Right lobe of liver (tissue), 6 donors: Measurements from ENCODE around the gene VEGFD. TPM values are rescaled to one million over a fixed set of nuclear protein-coding genes. Genes with fewer than 3 reads are reported as not detected.

ENCODE experiments used
- ATAC-seq, 4 donors: fragments of 200-7000 bp; cut with Tn5 transposase; one replicate each; pipeline ENCODE4 v1.9.1; 2020; ENCODE audit warnings: mild to moderate bottlenecking in 4 of 4, moderate library complexity in 4 of 4
- DNase-seq, 3 donors: peaks; one replicate each; pipeline ENCODE4 v3.0.0-alpha.2; 2020
- H3K27ac ChIP-seq, 3 donors: fragments of 200-600 bp; one replicate each; pipeline ENCODE4 v1.8.0; 2022
- H3K27me3 ChIP-seq, 2 donors: fragments of 200-600 bp; one replicate each; pipeline ENCODE4 v1.8.0; 2022
- H3K36me3 ChIP-seq, 4 donors: fragments of 200-600 bp; sonication (generic) in 1 of 4; one replicate each; pipeline versions ENCODE4 v1.5.1 to v1.8.0; 2017 to 2022; ENCODE audit warnings: control low read depth in 1 of 4
- H3K4me1 ChIP-seq, 4 donors: fragments of 200-600 bp; sonication (generic) in 1 of 4; one replicate each; pipeline versions ENCODE4 v1.5.1 to v1.8.0; 2017 to 2022; ENCODE audit warnings: control low read depth in 1 of 4
- H3K4me3 ChIP-seq, 3 donors: fragments of 200-600 bp; one replicate each; pipeline ENCODE4 v1.8.0; 2022
- H3K9me3 ChIP-seq, 4 donors: fragments of 200-600 bp; sonication (generic) in 1 of 4; one replicate each; pipeline versions ENCODE4 v1.5.1 to v1.8.0; 2017 to 2022; ENCODE audit warnings: control low read depth in 1 of 4
- POLR2A ChIP-seq: fragments of 450-650 bp; IDR thresholded peaks from one replicate; pipeline ENCODE4 v1.6.1; 2017; ENCODE audit warnings: antibody characterized with exemption, mild to moderate bottlenecking
- WGBS: methylation state at CpG from one replicate; pipeline ENCODE4 v1.1.6; 2018; ENCODE audit warnings: low coverage, low lambda C conversion rate; ENCODE audit not compliant: insufficient coverage; ENCODE audit errors: missing lambda C conversion rate; 5-methylcytosine and 5-hydroxymethylcytosine counted together
- intact Hi-C, 2 donors: fragments of 100-400 bp; cut with DNase I; formaldehyde crosslinking; loops; one replicate each; pipeline versions ENCODE4 v1.11.2 to v1.14.1; 2022
- total RNA-seq, 6 experiments: library from RNA; depleted of rRNA in 2 of 6; stranded (reverse); fragments of >200 nt in 2 of 6; fragmentation: NEBNext Ultra II Directional in 3 of 6; extraction: Animal tissue kit (Norgen Biotek cat#: 25700) in 3 of 6; gene quantifications; one replicate each; pipeline versions ENCODE4 v1.1.0 to v1.2.4, GENCODE V29; 2016 to 2023
- TF ChIP-seq, protein P1 (sequence below), 4 donors: fragments of 200-600 bp in 3 of 4; fragments of 450-650 bp in 1 of 4; IDR thresholded peaks; one replicate each; pipeline versions ENCODE4 v1.5.1 to v1.8.0; 2016 to 2022; ENCODE audit warnings: antibody characterized with exemption in 4 of 4, mild to moderate bottlenecking in 2 of 4
- donor health status: DM: no; HTN: yes; CAD: no.
- donor health status: DM: no; HTN: no; CAD: no.
- donor health status: DM: no; HTN: no; CAD: no.
- donor health status: DM: no; HTN: yes; CAD: no.
- donor health status: DM: no; HTN: yes; CAD: no.

Gene VEGFD
- total RNA-seq, 6 experiments from 2014 or later: 0.22 to 0.49 (median 0.33) TPM

DNA sequence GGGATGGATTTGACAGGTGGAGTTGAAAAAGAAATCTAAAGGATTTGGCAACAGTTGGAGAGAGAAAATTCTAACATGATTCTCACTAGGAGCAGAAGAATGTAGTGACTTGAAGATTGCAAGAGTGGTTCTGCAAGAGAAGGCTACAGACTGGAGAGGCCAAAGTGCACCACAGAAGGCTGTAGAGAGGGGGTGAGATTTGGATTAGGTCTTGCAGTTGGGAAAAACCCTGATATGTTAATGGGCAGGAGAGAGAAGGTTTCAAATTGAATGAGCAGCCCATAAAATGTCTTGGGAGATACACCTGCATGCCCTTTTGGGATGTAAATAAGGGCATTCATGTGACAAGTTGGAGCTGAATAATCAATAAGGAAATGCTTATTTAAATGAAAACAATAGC, 14.7 kb upstream of the VEGFD start:
- no peak for TF ChIP-seq POLR2A
- TF ChIP-seq, protein P1, sequence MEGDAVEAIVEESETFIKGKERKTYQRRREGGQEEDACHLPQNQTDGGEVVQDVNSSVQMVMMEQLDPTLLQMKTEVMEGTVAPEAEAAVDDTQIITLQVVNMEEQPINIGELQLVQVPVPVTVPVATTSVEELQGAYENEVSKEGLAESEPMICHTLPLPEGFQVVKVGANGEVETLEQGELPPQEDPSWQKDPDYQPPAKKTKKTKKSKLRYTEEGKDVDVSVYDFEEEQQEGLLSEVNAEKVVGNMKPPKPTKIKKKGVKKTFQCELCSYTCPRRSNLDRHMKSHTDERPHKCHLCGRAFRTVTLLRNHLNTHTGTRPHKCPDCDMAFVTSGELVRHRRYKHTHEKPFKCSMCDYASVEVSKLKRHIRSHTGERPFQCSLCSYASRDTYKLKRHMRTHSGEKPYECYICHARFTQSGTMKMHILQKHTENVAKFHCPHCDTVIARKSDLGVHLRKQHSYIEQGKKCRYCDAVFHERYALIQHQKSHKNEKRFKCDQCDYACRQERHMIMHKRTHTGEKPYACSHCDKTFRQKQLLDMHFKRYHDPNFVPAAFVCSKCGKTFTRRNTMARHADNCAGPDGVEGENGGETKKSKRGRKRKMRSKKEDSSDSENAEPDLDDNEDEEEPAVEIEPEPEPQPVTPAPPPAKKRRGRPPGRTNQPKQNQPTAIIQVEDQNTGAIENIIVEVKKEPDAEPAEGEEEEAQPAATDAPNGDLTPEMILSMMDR (IDR thresholded peaks at IDR 0.05): no peak
- Histone ChIP-seq H3K27me3 (no peaks in the 10 kb centered on the region), H3K4me1 (no peaks in the 10 kb centered on the region), H3K27ac (no peak overlapping the region), H3K36me3 (no peaks in the 10 kb centered on the region), H3K9me3 (no peaks in the 10 kb centered on the region), H3K4me3 (no peak overlapping the region)
- ATAC-seq (peak in 1 of 4 donors; percentile 9), DNase-seq (no peak)
- intact Hi-C loops: no loop called here

DNA sequence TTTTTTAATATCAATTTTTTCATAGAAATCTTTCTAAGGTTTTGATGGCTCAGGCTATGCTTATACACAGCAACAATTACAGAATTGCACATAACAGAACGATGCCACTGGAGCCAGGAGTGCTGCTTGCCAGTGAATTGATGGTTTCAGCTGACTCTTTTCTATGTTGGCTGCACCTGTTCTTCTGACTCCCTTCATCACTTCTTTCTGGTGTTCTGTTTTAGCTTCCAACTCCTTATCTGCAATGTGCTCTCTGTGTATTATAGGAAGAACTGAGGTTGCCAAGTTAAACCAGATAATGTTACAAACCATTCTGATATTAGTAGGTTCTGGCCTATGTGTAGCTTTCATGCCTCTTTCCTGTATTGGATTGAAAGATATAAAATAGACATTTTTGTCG, 11.6 kb upstream of the VEGFD start:
- Histone ChIP-seq H3K27ac (no peak overlapping the region), H3K4me3 (no peak overlapping the region), H3K27me3 (no peaks in the 10 kb centered on the region), H3K9me3 (peaks cover 0 to 2% (median 0%) of the 10 kb centered on the region in 4 donors), H3K36me3 (no peaks in the 10 kb centered on the region), H3K4me1 (no peaks in the 10 kb centered on the region)
- ATAC-seq (no peak), DNase-seq (no peak)
- WGBS: 40% methylated on average over 2 of the region's 2 CpGs
- intact Hi-C loops: no loop called here
- no peak for TF ChIP-seq POLR2A
- TF ChIP-seq, protein P1 (IDR thresholded peaks at IDR 0.05): no peak

DNA sequence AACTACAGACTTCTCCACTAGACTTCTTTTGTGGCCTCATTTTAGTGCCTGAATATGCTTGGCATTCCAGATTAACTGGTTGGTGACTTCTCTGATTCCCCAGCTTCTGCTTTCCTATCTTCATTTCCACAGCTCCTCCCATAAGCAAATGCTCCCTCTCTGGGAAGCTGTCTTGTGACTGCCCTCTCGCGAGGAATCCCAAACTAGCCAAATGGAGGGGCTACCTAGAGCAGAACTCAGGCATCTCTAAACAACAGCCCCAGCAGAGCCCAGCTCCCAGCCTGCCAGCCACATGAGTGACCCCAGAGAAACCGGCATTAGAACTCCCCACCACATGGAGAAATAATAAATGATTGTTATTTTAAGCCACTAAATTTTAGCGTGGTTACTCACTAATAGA, 7.6 kb upstream of the VEGFD start:
- Histone ChIP-seq H3K9me3 (peaks cover 0 to 2% (median 0%) of the 10 kb centered on the region in 4 donors), H3K27me3 (no peaks in the 10 kb centered on the region), H3K4me1 (no peaks in the 10 kb centered on the region), H3K4me3 (no peak overlapping the region), H3K27ac (no peak overlapping the region), H3K36me3 (no peaks in the 10 kb centered on the region)
- DNase-seq (no peak), ATAC-seq (no peak)
- TF ChIP-seq, protein P1 (IDR thresholded peaks at IDR 0.05): no peak
- intact Hi-C loops: no loop called here
- WGBS: 68% methylated on average over 4 of the region's 4 CpGs

DNA sequence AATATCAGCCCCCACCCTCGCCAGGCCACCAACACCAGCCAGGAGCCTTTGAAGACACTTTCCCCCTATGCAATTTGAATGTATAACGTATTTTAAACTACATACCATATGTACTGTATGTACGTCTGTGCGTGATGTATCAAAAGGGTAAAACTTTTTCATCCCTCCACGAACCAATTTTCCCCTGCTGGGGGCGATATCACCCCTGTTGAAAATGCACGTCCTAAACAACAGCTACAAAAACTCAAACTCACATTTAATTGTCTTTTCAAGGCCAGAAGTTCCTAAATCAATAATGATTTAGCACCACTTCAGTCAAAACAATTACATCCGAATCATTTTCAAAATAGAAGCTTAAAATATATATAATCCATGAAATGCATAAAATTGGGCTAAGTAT, 1.4 kb downstream of the VEGFD start:
- no peak for ATAC-seq
- Histone ChIP-seq H3K4me1 (no peaks in the 10 kb centered on the region), H3K27me3 (no peaks in the 10 kb centered on the region), H3K4me3 (no peak overlapping the region), H3K36me3 (no peaks in the 10 kb centered on the region), H3K9me3 (no peaks in the 10 kb centered on the region), H3K27ac (no peak overlapping the region)
- TF ChIP-seq, protein P1 (IDR thresholded peaks at IDR 0.05): no peak
- no peak for TF ChIP-seq POLR2A
- 55% methylated on average over 8 of the region's 8 CpGs for WGBS
- intact Hi-C loops: no loop called here
- DNase-seq: no peak

DNA sequence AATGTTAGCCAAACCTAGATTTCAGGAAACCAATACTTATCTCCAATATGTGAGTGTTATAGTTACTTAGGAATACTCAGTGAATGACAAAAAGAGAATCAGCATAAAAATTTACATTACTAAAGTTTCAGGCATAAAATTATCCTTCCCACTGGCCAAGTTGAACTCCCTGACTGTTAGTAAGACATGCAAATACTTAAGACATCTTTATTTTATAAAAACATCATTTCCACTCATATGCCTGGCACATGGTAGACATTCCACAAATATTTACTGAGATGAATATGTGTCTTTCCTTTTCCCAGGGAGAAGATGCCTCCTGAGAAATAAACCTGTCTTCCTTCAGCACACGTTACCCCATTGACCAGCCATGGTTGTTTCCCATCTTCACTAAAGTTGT, 7.3 kb downstream of the VEGFD start:
- no peaks in the 10 kb centered on the region for H3K9me3 ChIP-seq
- no peaks in the 10 kb centered on the region for H3K4me1 ChIP-seq
- H3K4me3 ChIP-seq: no peak overlapping the region
- intact Hi-C loops: no loop called here
- H3K27me3 ChIP-seq: peaks cover 0 to 7% of the 10 kb centered on the region in 2 donors
- H3K36me3 ChIP-seq: no peaks in the 10 kb centered on the region
- 40% methylated on average over 1 of the region's 1 CpG for WGBS
- no peak for TF ChIP-seq POLR2A
- TF ChIP-seq, protein P1 (IDR thresholded peaks at IDR 0.05): no peak
- H3K27ac ChIP-seq: no peak overlapping the region
- DNase-seq: no peak
- ATAC-seq: no peak
